ENCODE measurements around the gene MANSC1. TPM values are rescaled to one million over a fixed set of nuclear protein-coding genes. Genes with fewer than 3 reads are reported as not detected.

Gene MANSC1
- total RNA-seq, 1 experiment from 2014 or later: 9.1 TPM

- Histone ChIP-seq H2BK5ac (ENCODE audit: insufficient read length, low read length) (no peak overlapping the region), H2BK12ac (ENCODE audit: insufficient read length, low read depth, low read length) (no peak overlapping the region), H2AK5ac (ENCODE audit: insufficient read length, low read length) (no peak overlapping the region), H3K27ac (ENCODE audit: insufficient read length, low read depth, low read length) (no peak overlapping the region), H3K4me1 (ENCODE audit: insufficient read depth, low read length) (no peaks in the 10 kb centered on the region), H3K27me3 (ENCODE audit: insufficient read depth, low read length) (no peaks in the 10 kb centered on the region), H3K79me1 (ENCODE audit: insufficient read depth, low read depth, low read length, poor library complexity, severe bottlenecking) (no peaks in the 10 kb centered on the region), H3K56ac (ENCODE audit: insufficient read length, low read depth, low read length) (no peak overlapping the region), H4K20me1 (ENCODE audit: control insufficient read depth, insufficient read depth, insufficient read length) (no peaks in the 10 kb centered on the region), H3K23ac (ENCODE audit: insufficient read length, low read depth, low read length) (no peak overlapping the region), H4K91ac (ENCODE audit: insufficient read length, low read depth, low read length) (no peak overlapping the region), H3T11ph (ENCODE audit: low read length) (no peak overlapping the region), H3K23me2 (ENCODE audit: insufficient read length, low read depth, low read length, poor library complexity, severe bottlenecking) (no peaks in the 10 kb centered on the region), H3K9ac (ENCODE audit: extremely low read depth, insufficient read length, low read length) (no peak overlapping the region), H2BK120ac (ENCODE audit: low read depth, low read length, poor library complexity, severe bottlenecking) (no peak overlapping the region), H3K14ac (ENCODE audit: insufficient read depth, low read length) (no peak overlapping the region), H3K4me2 (ENCODE audit: insufficient read depth, insufficient read length, low read length) (no peak overlapping the region), H4K8ac (replicated peaks; ENCODE audit: insufficient read length, low read depth, low read length) (no peak overlapping the region), H2AFZ (ENCODE audit: low read length) (no peak overlapping the region), H3K18ac (ENCODE audit: insufficient read length, low read depth, low read length) (no peak overlapping the region), H3K79me2 (ENCODE audit: insufficient read depth, low read length) (no peaks in the 10 kb centered on the region), H2BK15ac (ENCODE audit: low read depth, low read length) (no peak overlapping the region), H3K9me3 (ENCODE audit: control insufficient read depth, low read depth, low read length) (no peaks in the 10 kb centered on the region), H4K5ac (ENCODE audit: insufficient read length, low read depth, low read length) (no peak overlapping the region), H2BK20ac (ENCODE audit: low read depth, low read length, poor library complexity, severe bottlenecking) (no peak overlapping the region), H3K4ac (ENCODE audit: low read depth, low read length) (no peak overlapping the region)
- TF ChIP-seq CTCF (conservative IDR thresholded peaks at IDR 0.05): no peak
- DNase-seq: no peak
- no CpG with 5 or more reads among the region's 7 CpGs for WGBS (ENCODE audit: extremely low coverage, insufficient read length, low lambda C conversion rate)
- H3K27me3 Mint-ChIP-seq (ENCODE audit: low read depth): no peaks in the 10 kb centered on the region
- no peak overlapping the region for H3K4me3 Mint-ChIP-seq
- peaks cover 4 to 5% of the 10 kb centered on the region in 2 experiments; a peak in 3 of 5 replicates for H3K9me3 Mint-ChIP-seq
- H3K27ac Mint-ChIP-seq: no peak overlapping the region; a peak in 1 of 7 replicates
- H3K4me1 Mint-ChIP-seq: no peaks in the 10 kb centered on the region
- peaks cover 0 to 5% (median 0%) of the 10 kb centered on the region in 3 experiments; a peak in 2 of 7 replicates for H3K36me3 Mint-ChIP-seq (ENCODE audit: insufficient read depth in 1 of 3, low read depth in 3 of 3)
Observed at GRCh38 chr12:12305568-12306300, 44.3 kb downstream of the MANSC1 start.
